H1 (cell line): ENCODE data around the gene ATPAF2.

Experiments used
- EP300 ChIP-seq, 2 experiments: IDR thresholded peaks; 1 replicate in 1 of 2; 2 replicates in 1 of 2; pipeline ENCODE4 v1.6.1; 2011 to 2012; ENCODE audit warnings: low read depth in 2 of 2, low read length in 2 of 2, mild to moderate bottlenecking in 2 of 2, borderline replicate concordance in 1 of 2, inconsistent platforms in 1 of 2, moderate library complexity in 1 of 2
- EZH2 ChIP-seq: fragments of 200-600 bp; sonication (generic); IDR thresholded peaks from 2 replicates; pipeline ENCODE4 v1.7.1; 2012; ENCODE audit warnings: low read depth, mild to moderate bottlenecking, moderate library complexity, low read length, inconsistent platforms; ENCODE audit not compliant: severe bottlenecking
- NRF1 ChIP-seq: IDR thresholded peaks from 2 replicates; pipeline ENCODE4 v1.6.1; 2011; ENCODE audit warnings: mild to moderate bottlenecking, low read depth, low read length, improper control_type of control experiment
- POLR2A ChIP-seq, 2 experiments: IDR thresholded peaks; 1 replicate in 1 of 2; 2 replicates in 1 of 2; pipeline ENCODE4 v1.6.1; 2011; ENCODE audit warnings: low read depth in 2 of 2, low read length in 2 of 2, mild to moderate bottlenecking in 2 of 2; ENCODE audit errors: control extremely low read depth in 1 of 2
- ZNF274 ChIP-seq: IDR thresholded peaks from 2 replicates; pipeline ENCODE4 v1.7.0; 2012; ENCODE audit warnings: low read length, borderline replicate concordance; ENCODE audit errors: extremely low read depth
- TF ChIP-seq, protein P1 (sequence below), 3 experiments: IDR thresholded peaks; 1 replicate in 2 of 3; 2 replicates in 1 of 3; pipeline versions ENCODE4 v1.5.1 to v1.6.1; 2011; ENCODE audit warnings: low read length in 3 of 3, mild to moderate bottlenecking in 3 of 3, inconsistent platforms in 2 of 3, low read depth in 1 of 3, moderate library complexity in 1 of 3; ENCODE audit not compliant: insufficient read depth in 1 of 3; ENCODE audit errors: control extremely low read depth in 1 of 3
- TF ChIP-seq, protein P2 (sequence below): IDR thresholded peaks from 2 replicates; pipeline ENCODE4 v1.6.1; 2012; ENCODE audit warnings: inconsistent platforms

DNA sequence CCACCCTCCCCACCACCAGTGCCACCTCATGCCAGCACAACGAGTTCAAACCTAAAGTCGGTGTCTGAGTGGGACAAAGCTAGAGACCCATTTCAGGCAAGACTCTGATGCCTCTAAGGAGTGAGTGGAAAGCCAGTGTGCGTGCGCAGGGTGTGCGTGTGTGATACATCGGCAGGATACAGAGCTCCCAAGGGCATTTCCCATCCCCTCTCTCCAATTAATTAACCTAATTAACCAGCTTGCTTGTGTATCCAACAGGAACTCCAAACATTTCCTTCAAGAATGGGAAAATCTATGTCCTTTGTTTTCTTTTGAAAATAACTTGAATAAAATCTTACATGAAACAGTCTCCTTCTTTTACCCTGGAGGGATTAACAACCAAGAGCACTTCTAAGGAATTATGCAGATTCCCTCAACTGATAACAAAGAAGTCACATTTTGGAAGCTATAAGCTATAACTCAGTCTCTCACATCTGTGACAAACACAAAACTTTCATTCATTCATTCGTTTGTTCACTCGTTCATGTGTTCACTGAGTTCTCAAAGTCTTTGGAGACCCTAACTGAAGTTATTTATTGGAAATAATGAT is 9.9 kb downstream of the ATPAF2 start:
- TF ChIP-seq EZH2 (no peak), EP300 (IDR thresholded peaks at IDR 0.05; ENCODE audit: borderline replicate concordance in 1 of 2, low read depth in 2 of 2, low read length in 2 of 2) (no peak), ZNF274 (no peak), NRF1 (no peak), POLR2A (IDR thresholded peaks at IDR 0.05; ENCODE audit: control extremely low read depth in 1 of 2, low read depth in 2 of 2, low read length in 2 of 2) (no peak)
- TF ChIP-seq, protein P1, sequence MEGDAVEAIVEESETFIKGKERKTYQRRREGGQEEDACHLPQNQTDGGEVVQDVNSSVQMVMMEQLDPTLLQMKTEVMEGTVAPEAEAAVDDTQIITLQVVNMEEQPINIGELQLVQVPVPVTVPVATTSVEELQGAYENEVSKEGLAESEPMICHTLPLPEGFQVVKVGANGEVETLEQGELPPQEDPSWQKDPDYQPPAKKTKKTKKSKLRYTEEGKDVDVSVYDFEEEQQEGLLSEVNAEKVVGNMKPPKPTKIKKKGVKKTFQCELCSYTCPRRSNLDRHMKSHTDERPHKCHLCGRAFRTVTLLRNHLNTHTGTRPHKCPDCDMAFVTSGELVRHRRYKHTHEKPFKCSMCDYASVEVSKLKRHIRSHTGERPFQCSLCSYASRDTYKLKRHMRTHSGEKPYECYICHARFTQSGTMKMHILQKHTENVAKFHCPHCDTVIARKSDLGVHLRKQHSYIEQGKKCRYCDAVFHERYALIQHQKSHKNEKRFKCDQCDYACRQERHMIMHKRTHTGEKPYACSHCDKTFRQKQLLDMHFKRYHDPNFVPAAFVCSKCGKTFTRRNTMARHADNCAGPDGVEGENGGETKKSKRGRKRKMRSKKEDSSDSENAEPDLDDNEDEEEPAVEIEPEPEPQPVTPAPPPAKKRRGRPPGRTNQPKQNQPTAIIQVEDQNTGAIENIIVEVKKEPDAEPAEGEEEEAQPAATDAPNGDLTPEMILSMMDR (IDR thresholded peaks at IDR 0.05; ENCODE audit: control extremely low read depth in 1 of 3, insufficient read depth in 1 of 3, low read depth in 1 of 3, low read length in 3 of 3), result no peak
- TF ChIP-seq, protein P2, sequence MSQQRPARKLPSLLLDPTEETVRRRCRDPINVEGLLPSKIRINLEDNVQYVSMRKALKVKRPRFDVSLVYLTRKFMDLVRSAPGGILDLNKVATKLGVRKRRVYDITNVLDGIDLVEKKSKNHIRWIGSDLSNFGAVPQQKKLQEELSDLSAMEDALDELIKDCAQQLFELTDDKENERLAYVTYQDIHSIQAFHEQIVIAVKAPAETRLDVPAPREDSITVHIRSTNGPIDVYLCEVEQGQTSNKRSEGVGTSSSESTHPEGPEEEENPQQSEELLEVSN, result no peak
